Activated CD8-positive, alpha-beta T cell treated with anti-CD3 and anti-CD28 coated beads for 36 hours (primary cell): ENCODE results near the gene CDKAL1. TPM values are rescaled to one million over a fixed set of nuclear protein-coding genes. Genes with fewer than 3 reads are reported as not detected.

Experiments used
- ATAC-seq: fragments of 200-7000 bp; cut with Tn5 transposase; one replicate; pipeline ENCODE4 v1.10.0; 2021; ENCODE audit warnings: mild to moderate bottlenecking, moderate library complexity
- CTCF ChIA-PET: fragments of 350-600 bp; sonication (Branson Sonifier 250); formaldehyde crosslinking; loops from one replicate; lab custom pipeline; 2021; ENCODE audit warnings: antibody characterized with exemption; lab: Charles Lee
- POLR2A ChIA-PET: fragments of 350-600 bp; sonication (Branson Sonifier 250); formaldehyde crosslinking; loops from one replicate; lab custom pipeline; 2021; ENCODE audit warnings: antibody characterized with exemption; lab: Charles Lee
- DNase-seq: peaks from one replicate; pipeline ENCODE4 v3.0.0-alpha.2; 2020
- H3K27ac Mint-ChIP-seq: one replicate; pipeline ENCODE4 v1.8.0; 2021; ENCODE audit warnings: mild to moderate bottlenecking, mixed read lengths
- H3K27me3 Mint-ChIP-seq: one replicate; pipeline ENCODE4 v1.8.0; 2021; ENCODE audit warnings: mixed read lengths
- H3K36me3 Mint-ChIP-seq: one replicate; pipeline ENCODE4 v1.8.0; 2021; ENCODE audit warnings: low read depth, mixed read lengths
- H3K4me1 Mint-ChIP-seq: one replicate; pipeline ENCODE4 v1.8.0; 2021; ENCODE audit warnings: low read depth, mixed read lengths
- H3K4me3 Mint-ChIP-seq: one replicate; pipeline ENCODE4 v1.8.0; 2021; ENCODE audit warnings: mild to moderate bottlenecking, moderate library complexity, mixed read lengths
- H3K9me3 Mint-ChIP-seq: one replicate; pipeline ENCODE4 v1.8.0; 2021; ENCODE audit warnings: mixed read lengths
- intact Hi-C: fragments of 100-400 bp; cut with micrococcal nuclease; formaldehyde crosslinking; loops from one replicate; pipeline ENCODE4 v1.10.0; 2022
- total RNA-seq, 2 experiments: library from RNA; stranded (reverse); gene quantifications; one replicate each; pipeline ENCODE4 v1.2.3, GENCODE V29; 2021
- TF ChIP-seq, protein P1 (sequence below): fragments of 200-600 bp; IDR thresholded peaks from one replicate; pipeline ENCODE4 v1.8.0; 2022; ENCODE audit warnings: antibody characterized with exemption, mild to moderate bottlenecking

CDKAL1 gene
- total RNA-seq, 2 experiments from 2014 or later = 21.6 to 23.6 TPM

DNA sequence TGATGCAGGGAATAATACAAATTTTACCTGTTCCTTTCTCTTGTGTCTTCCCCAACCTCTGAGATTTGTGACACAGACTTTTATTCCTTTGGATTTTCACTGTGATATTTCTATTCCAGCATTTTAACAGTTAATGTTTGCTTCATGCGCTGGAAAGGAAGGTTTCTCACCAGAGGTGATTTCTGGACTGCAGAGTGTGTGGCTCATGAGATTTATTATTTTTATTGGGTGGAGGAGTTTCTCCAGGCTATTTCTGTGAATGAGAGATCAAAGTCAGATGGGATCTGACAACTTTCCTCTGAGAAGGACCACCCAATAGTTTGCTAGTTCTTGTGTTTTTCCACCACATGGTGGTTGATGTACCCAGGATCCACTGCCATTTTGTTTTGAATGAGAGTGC, 377.5 kb downstream of the CDKAL1 start:
- no peak for DNase-seq
- ChIA-PET CTCF (no interaction called here), POLR2A (no interaction called here)
- TF ChIP-seq, protein P1, sequence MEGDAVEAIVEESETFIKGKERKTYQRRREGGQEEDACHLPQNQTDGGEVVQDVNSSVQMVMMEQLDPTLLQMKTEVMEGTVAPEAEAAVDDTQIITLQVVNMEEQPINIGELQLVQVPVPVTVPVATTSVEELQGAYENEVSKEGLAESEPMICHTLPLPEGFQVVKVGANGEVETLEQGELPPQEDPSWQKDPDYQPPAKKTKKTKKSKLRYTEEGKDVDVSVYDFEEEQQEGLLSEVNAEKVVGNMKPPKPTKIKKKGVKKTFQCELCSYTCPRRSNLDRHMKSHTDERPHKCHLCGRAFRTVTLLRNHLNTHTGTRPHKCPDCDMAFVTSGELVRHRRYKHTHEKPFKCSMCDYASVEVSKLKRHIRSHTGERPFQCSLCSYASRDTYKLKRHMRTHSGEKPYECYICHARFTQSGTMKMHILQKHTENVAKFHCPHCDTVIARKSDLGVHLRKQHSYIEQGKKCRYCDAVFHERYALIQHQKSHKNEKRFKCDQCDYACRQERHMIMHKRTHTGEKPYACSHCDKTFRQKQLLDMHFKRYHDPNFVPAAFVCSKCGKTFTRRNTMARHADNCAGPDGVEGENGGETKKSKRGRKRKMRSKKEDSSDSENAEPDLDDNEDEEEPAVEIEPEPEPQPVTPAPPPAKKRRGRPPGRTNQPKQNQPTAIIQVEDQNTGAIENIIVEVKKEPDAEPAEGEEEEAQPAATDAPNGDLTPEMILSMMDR = no peak
- Mint-ChIP-seq H3K9me3 (peaks cover 20% of the 10 kb centered on the region), H3K27me3 (no peaks in the 10 kb centered on the region), H3K27ac (no peak overlapping the region), H3K4me1 (no peaks in the 10 kb centered on the region), H3K36me3 (peaks cover 49% of the 10 kb centered on the region), H3K4me3 (no peak overlapping the region)
- ATAC-seq = no peak
- intact Hi-C loops = no loop called here

DNA sequence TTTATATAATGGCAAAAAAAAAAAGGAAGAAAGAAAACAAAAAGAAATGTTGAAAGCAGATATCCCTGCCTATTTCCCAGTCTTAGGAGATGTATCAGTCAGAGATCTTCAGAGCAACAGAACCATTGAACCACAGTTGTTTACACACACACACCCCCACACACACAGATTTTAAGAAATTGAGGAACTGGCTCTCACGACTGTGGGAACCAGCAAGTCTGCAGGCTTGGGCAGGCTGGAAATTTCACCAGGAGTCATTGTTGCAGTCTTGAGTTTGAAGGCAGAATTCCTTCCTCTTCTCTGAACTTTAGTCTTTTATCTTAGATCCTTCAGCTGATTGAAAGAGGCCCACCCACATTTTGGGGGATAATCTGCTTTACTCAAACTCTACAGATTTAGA, 380.9 kb downstream of the CDKAL1 start:
- TF ChIP-seq, protein P1 = no peak
- intact Hi-C loops = no loop called here
- peaks cover 14% of the 10 kb centered on the region for H3K4me1 Mint-ChIP-seq

DNA sequence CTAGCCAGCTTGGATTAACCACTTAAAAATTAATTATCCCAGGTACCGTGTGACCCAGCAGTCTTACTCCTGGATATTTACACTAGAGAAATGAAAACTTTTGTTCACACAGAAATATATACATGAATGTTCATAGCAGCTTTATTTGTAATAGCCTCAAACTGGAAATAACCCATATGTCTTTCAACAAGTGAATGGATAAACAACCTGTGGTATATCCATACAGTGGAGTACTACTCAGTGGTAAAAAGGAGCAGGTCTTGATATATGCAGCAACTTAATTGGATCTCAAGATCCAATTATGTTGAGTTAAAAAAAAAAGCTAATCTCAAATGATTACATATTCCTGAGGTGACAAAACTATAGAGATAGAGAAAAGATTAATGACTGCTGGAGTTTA, 381.4 kb downstream of the CDKAL1 start:
- DNase-seq (no peak), ATAC-seq (no peak)
- ChIA-PET CTCF (no interaction called here), POLR2A (no interaction called here)
- TF ChIP-seq, protein P1 = no peak
- Mint-ChIP-seq H3K4me3 (no peak overlapping the region), H3K27me3 (no peaks in the 10 kb centered on the region), H3K4me1 (peaks cover 14% of the 10 kb centered on the region), H3K9me3 (peaks cover 20% of the 10 kb centered on the region), H3K36me3 (peaks cover 39% of the 10 kb centered on the region), H3K27ac (no peak overlapping the region)
- intact Hi-C loops = no loop called here

More for the DNA sequence above, 380.9 kb downstream of the CDKAL1 start:
- no peak overlapping the region for H3K27ac Mint-ChIP-seq
- ATAC-seq (no peak), DNase-seq (no peak)
- H3K36me3 Mint-ChIP-seq = peaks cover 43% of the 10 kb centered on the region
- no peak overlapping the region for H3K4me3 Mint-ChIP-seq
- CTCF ChIA-PET = interaction anchor here (0.6 kb wide), 1 partner anchor 287 kb away, joined by 3 read pairs; no protein-coding TSS in a partner anchor
- POLR2A ChIA-PET = no interaction called here
- H3K27me3 Mint-ChIP-seq = no peaks in the 10 kb centered on the region
- H3K9me3 Mint-ChIP-seq = peaks cover 20% of the 10 kb centered on the region

DNA sequence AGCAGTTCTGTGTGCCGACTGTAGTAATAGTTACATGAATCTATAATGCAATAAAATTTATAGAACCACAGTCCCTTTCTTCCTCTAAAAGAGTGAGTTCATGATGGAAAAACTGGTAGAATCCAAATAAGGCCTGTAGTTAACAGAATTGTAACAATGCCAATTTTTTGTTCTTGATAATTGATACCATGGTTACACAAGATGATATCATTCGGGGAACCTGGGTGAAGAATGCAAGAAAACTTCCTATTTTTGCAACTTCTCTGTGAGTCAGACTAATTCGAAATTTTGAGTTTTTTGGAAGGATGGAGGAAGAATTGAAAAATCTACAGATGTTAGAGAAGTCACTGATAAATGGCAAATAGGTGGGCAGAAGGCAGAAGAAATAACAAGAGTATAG, 381.8 kb downstream of the CDKAL1 start:
- ChIA-PET CTCF (no interaction called here), POLR2A (no interaction called here)
- H3K27ac Mint-ChIP-seq = no peak overlapping the region
- TF ChIP-seq, protein P1 = no peak
- H3K9me3 Mint-ChIP-seq = peaks cover 20% of the 10 kb centered on the region
- no peak overlapping the region for H3K4me3 Mint-ChIP-seq
- H3K27me3 Mint-ChIP-seq = no peaks in the 10 kb centered on the region
- peaks cover 37% of the 10 kb centered on the region for H3K36me3 Mint-ChIP-seq
- intact Hi-C loops = no loop called here
- H3K4me1 Mint-ChIP-seq = peaks cover 14% of the 10 kb centered on the region
- no peak for ATAC-seq
- no peak for DNase-seq

DNA sequence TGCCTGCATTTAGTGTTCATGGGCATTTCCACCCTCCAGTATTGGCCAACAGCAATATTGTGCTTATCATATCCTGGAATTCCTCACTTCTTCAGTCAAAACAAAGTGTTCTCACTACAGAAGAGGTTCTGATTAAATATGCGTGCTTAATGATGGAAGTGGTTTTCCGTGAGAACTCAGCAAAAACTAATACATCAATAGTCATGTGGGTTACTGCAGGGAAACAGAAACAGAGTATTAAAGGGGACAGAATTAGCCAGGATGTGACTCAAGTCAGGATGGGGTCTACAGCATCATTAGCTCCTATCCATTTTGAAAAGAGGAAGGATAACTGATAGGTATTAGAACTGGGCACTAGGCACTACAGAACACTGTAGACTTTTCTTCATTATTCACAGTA, 384.6 kb downstream of the CDKAL1 start:
- Mint-ChIP-seq H3K27ac (no peak overlapping the region), H3K4me3 (no peak overlapping the region)
- no peak for ATAC-seq

More for the DNA sequence above, 384.6 kb downstream of the CDKAL1 start:
- intact Hi-C loops = no loop called here
- peaks cover 25% of the 10 kb centered on the region for H3K36me3 Mint-ChIP-seq
- peaks cover 14% of the 10 kb centered on the region for H3K4me1 Mint-ChIP-seq
- ChIA-PET POLR2A (interaction anchor here (0.6 kb wide), 2 partner anchors 16 to 1729 kb away, joined by 3 read pairs; no protein-coding TSS in a partner anchor), CTCF (no interaction called here)
- no peaks in the 10 kb centered on the region for H3K27me3 Mint-ChIP-seq
- TF ChIP-seq, protein P1 = no peak
- peaks cover 12% of the 10 kb centered on the region for H3K9me3 Mint-ChIP-seq
- DNase-seq = no peak
